ENCODE measurements around the gene NFIX. TPM values are rescaled to one million over a fixed set of nuclear protein-coding genes. Genes with fewer than 3 reads are reported as not detected.

The NFIX gene
- polyA plus RNA-seq, 3 donors: 0.25 to 3.7 (median 0.90) TPM

DNA sequence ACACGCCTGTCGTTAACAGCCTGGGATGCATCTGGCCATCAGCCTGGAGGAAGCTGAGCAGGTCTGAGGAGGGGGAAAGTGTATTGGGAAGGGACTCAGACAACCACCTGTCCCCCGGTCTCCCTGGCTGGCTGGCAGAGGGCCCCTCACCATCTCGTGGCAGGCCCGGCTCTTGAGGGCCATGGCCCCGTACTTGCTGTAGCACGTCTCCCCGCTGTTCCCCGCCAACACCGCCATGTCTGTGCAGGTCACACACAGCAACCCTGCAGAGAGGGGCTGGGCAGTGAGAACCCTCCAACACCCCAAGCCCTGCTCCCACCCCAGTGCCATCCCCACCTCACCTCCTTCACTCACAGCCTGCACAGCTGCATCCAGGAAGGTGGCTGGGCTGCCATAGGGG is 117.3 kb downstream of the NFIX start:
- DNase-seq: no peak
- Mint-ChIP-seq H3K9me3 (no peaks in the 10 kb centered on the region), H3K4me3 (no peak overlapping the region), H3K36me3 (peaks cover 15 to 34% of the 10 kb centered on the region in 2 donors), H3K4me1 (peaks cover 19% of the 10 kb centered on the region), H3K27me3 (ENCODE audit: low read depth in 3 of 3) (peaks cover 0 to 3% (median 2%) of the 10 kb centered on the region in 3 donors), H3K27ac (no peak overlapping the region)
- Histone ChIP-seq H3K4me3 (replicated peaks in 1 of 3; ENCODE audit: low read depth in 2 of 3, low read length in 3 of 3) (no peak overlapping the region), H3K27ac (ENCODE audit: low read depth in 1 of 2, low read length in 2 of 2) (no peak overlapping the region), H3K9me3 (replicated peaks in 1 of 2; ENCODE audit: control insufficient read depth in 1 of 2, insufficient read depth in 1 of 2, low read length in 2 of 2) (no peaks in the 10 kb centered on the region), H3K9ac (ENCODE audit: insufficient read depth, low read length, poor library complexity, severe bottlenecking) (no peak overlapping the region), H3K36me3 (replicated peaks in 1 of 2; ENCODE audit: control insufficient read depth in 1 of 2, insufficient read depth in 2 of 2, low read length in 2 of 2) (peaks cover 20 to 25% of the 10 kb centered on the region in 2 donors), H2AFZ (ENCODE audit: insufficient read depth, low read depth, low read length, poor library complexity, severe bottlenecking) (no peak overlapping the region), H3K79me2 (ENCODE audit: insufficient read depth, low read length) (peaks cover 21% of the 10 kb centered on the region), H4K20me1 (ENCODE audit: insufficient read depth, low read length) (no peaks in the 10 kb centered on the region), H3K4me1 (ENCODE audit: control insufficient read depth in 1 of 2, insufficient read depth in 2 of 2, low read length in 2 of 2) (peaks cover 19 to 23% of the 10 kb centered on the region in 2 donors), H3K27me3 (ENCODE audit: control insufficient read depth in 2 of 2, insufficient read depth in 2 of 2, low read length in 2 of 2) (no peaks in the 10 kb centered on the region), H3K4me2 (replicated peaks; ENCODE audit: extremely low read depth, low read length, poor library complexity, severe bottlenecking) (no peak overlapping the region)
- TF ChIP-seq, protein P1, sequence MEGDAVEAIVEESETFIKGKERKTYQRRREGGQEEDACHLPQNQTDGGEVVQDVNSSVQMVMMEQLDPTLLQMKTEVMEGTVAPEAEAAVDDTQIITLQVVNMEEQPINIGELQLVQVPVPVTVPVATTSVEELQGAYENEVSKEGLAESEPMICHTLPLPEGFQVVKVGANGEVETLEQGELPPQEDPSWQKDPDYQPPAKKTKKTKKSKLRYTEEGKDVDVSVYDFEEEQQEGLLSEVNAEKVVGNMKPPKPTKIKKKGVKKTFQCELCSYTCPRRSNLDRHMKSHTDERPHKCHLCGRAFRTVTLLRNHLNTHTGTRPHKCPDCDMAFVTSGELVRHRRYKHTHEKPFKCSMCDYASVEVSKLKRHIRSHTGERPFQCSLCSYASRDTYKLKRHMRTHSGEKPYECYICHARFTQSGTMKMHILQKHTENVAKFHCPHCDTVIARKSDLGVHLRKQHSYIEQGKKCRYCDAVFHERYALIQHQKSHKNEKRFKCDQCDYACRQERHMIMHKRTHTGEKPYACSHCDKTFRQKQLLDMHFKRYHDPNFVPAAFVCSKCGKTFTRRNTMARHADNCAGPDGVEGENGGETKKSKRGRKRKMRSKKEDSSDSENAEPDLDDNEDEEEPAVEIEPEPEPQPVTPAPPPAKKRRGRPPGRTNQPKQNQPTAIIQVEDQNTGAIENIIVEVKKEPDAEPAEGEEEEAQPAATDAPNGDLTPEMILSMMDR (IDR thresholded peaks at IDR 0.05): no peak
- 96% methylated on average over 9 of the region's 10 CpGs for WGBS (ENCODE audit: insufficient coverage)
- intact Hi-C loops (cut with micrococcal nuclease): no loop called here

DNA sequence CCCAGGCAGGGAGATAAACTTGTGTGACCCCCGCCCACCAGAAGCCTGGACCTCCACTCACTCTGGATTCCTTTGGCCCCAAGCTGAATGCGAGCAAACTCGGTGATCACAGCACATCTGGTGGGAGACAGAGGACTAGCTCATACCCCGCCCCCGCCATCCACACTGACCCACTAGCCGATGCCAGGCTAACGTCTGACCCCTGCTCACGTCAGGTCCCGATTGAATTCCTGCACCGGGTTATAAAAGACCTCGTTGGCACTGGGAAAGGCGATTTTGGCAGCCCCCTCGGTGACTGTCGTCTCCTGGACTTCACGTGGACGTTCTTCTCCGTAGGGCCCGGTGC is 120.6 kb downstream of the NFIX start:
- Mint-ChIP-seq H3K27me3 (ENCODE audit: low read depth in 3 of 3) (peaks cover 0 to 3% (median 0%) of the 10 kb centered on the region in 3 donors), H3K27ac (peak overlapping the region; percentile 15 to 95 (median 87)), H3K9me3 (no peaks in the 10 kb centered on the region), H3K4me3 (peak overlapping the region; percentile 91 to 95), H3K36me3 (peaks cover 7 to 19% of the 10 kb centered on the region in 2 donors), H3K4me1 (peaks cover 44% of the 10 kb centered on the region)
- peaks cover 5 to 16% of the 10 kb centered on the region in 2 donors for H3K36me3 ChIP-seq (replicated peaks in 1 of 2; ENCODE audit: control insufficient read depth in 1 of 2, insufficient read depth in 2 of 2, low read length in 2 of 2)
- peak overlapping the region; percentile 76 for H3K9ac ChIP-seq (ENCODE audit: insufficient read depth, low read length, poor library complexity, severe bottlenecking)
- intact Hi-C loops (cut with micrococcal nuclease): loop anchor here in 1 of 2 donors (5.0 kb wide), 1 partner anchor 36 kb away; the partner anchor contains the start of genes IER2 and STX10
- no peaks in the 10 kb centered on the region for H3K9me3 ChIP-seq (replicated peaks in 1 of 2; ENCODE audit: control insufficient read depth in 1 of 2, insufficient read depth in 1 of 2, low read length in 2 of 2)
- H3K27me3 ChIP-seq (ENCODE audit: control insufficient read depth in 2 of 2, insufficient read depth in 2 of 2, low read length in 2 of 2): no peaks in the 10 kb centered on the region
- H3K79me2 ChIP-seq (ENCODE audit: insufficient read depth, low read length): peaks cover 41% of the 10 kb centered on the region
- DNase-seq: no peak
- H2AFZ ChIP-seq (ENCODE audit: insufficient read depth, low read depth, low read length, poor library complexity, severe bottlenecking): peak overlapping the region; percentile 89
- H3K4me2 ChIP-seq (replicated peaks; ENCODE audit: extremely low read depth, low read length, poor library complexity, severe bottlenecking): peak overlapping the region; percentile 87
- peak overlapping the region; percentile 9 to 69 for H3K27ac ChIP-seq (ENCODE audit: low read depth in 1 of 2, low read length in 2 of 2)
- WGBS (ENCODE audit: insufficient coverage): 3% methylated on average over 17 of the region's 18 CpGs
- peaks cover 37 to 50% of the 10 kb centered on the region in 2 donors for H3K4me1 ChIP-seq (ENCODE audit: control insufficient read depth in 1 of 2, insufficient read depth in 2 of 2, low read length in 2 of 2)
- H3K4me3 ChIP-seq (replicated peaks in 1 of 3; ENCODE audit: low read depth in 2 of 3, low read length in 3 of 3): peak overlapping the region; percentile 58 to 98 (median 82)
- TF ChIP-seq, protein P1 (IDR thresholded peaks at IDR 0.05): no peak
- peaks cover 21% of the 10 kb centered on the region for H4K20me1 ChIP-seq (ENCODE audit: insufficient read depth, low read length)
